ENCODE results near the gene CACTIN. TPM values are rescaled to one million over a fixed set of nuclear protein-coding genes. Genes with fewer than 3 reads are reported as not detected.
"Not testable (repeated sequence)": the region's sequence is repeated elsewhere in the genome, so short reads cannot be mapped to it uniquely, and the experiment has no call there.

Gene CACTIN
- total RNA-seq, 1 donor from 2014 or later, result 32.8 TPM

DNA sequence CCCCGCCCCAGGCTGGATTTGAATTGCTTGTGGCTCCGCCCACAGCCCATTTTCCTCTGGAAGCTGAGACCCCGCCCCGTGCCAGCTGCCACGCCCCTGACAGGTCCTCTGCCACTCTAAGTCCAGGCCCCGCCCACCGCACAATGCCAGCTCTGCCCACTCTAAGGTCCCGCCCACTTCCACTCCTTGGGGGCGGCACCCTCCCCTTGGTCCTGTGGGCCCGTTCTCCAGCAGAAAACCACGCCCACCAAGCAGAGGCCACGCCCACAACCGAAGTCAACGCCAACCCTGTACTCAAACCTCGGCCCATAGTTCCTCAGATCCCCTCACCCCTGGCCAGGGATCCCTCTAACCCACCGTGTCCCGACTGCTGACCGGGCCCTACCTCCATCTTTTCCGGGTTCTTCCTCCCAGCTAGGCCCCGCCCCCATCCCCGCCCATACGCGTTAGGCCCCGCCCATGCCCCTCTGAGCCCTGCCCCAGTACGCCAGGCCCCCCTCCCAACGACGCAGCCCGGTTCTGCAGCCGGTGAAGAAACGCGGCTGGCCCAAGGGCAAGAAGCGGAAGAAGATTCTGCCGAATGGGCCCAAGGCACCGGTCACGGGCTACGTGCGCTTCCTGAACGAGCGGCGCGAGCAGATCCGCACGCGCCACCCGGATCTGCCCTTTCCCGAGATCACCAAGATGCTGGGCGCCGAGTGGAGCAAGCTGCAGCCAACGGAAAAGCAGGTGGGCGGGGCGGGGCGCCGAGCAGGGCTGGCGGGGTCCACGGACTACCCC lies 52.5 kb downstream of the CACTIN start:
- no peaks in the 10 kb centered on the region for H3K9me3 Mint-ChIP-seq
- peak overlapping the region; percentile 76 for H3K4me3 Mint-ChIP-seq (ENCODE audit: low read depth)
- DNase-seq (ENCODE audit: low spot score), result peak; percentile 88
- peaks cover 8% of the 10 kb centered on the region for H3K4me1 Mint-ChIP-seq (ENCODE audit: low read depth)
- peaks cover 15% of the 10 kb centered on the region for H3K36me3 Mint-ChIP-seq (ENCODE audit: low read depth)
- H3K27me3 Mint-ChIP-seq (ENCODE audit: low read depth), result no peaks in the 10 kb centered on the region
- intact Hi-C loops (cut with micrococcal nuclease), result loop anchor here (2.0 kb wide), 1 partner anchor 73 kb away; the partner anchor contains the start of gene DOHH
- H3K27ac Mint-ChIP-seq, result peak overlapping the region; percentile 63

DNA sequence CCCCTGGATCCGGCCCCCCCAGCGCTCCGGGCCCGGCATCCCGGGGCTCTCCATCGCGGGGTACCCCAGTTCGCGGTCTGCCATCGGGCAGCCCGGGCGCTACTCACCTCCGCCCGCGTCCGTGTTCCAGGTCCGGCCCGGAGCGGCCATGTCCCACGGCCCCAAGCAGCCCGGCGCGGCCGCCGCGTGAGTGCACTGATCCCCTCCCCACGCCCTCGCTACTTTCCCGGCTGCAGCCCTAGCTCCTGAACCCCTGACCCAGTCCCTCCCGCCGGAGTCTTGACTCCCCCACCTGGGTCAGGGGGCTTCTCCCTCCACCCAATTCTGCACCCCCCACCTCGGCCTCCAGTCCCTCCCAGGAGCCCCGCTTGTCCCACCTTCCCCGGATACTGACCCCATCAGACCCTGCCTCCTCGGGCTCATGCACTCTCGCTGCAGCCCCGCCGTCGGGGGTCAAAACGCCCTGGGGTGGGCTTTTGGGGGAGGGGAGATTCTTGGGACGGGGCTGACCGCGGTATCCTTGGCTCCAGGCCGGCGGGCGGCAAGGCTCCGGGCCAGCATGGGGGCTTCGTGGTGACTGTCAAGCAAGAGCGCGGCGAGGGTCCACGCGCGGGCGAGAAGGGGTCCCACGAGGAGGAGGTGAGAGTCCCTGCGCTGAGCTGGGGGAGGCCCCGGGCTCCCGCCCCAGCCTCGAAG lies 53.3 kb downstream of the CACTIN start:
- H3K36me3 Mint-ChIP-seq (ENCODE audit: low read depth), result peaks cover 15% of the 10 kb centered on the region
- H3K4me3 Mint-ChIP-seq (ENCODE audit: low read depth), result peak overlapping the region; percentile 76
- no peaks in the 10 kb centered on the region for H3K27me3 Mint-ChIP-seq (ENCODE audit: low read depth)
- intact Hi-C loops (cut with micrococcal nuclease), result loop anchor here (2.0 kb wide), 1 partner anchor 73 kb away; the partner anchor contains the start of gene DOHH
- peak overlapping the region; percentile 63 for H3K27ac Mint-ChIP-seq
- no peaks in the 10 kb centered on the region for H3K9me3 Mint-ChIP-seq
- DNase-seq (ENCODE audit: low spot score), result no peak
- H3K4me1 Mint-ChIP-seq (ENCODE audit: low read depth), result peaks cover 8% of the 10 kb centered on the region

DNA sequence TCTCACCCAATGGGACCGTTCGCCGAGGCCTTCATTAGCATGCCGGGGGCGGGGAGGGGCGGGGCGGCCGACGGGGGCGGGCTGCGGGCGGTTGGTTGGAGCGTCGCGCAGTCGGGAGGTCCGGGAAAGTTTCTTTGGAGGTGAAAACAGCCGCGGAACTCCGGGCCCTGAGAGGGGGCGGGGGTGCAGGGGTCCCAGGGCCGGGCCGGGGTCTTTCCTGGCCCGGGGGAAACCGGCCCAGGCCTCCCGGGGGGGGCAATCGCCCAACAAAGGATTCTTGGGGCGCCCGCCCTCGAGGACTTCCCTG lies 53.8 kb downstream of the CACTIN start, which contains the start of gene HMG20B:
HMG20B (plus strand) TSS at position 90 of the 307 bp plus-strand sequence. CDS start 366 bp downstream, outside the sequence.
- Mint-ChIP-seq H3K4me3 (ENCODE audit: low read depth) (peak within 1 kb of the TSS; percentile 76), H3K27me3 (ENCODE audit: low read depth) (no peaks in the 10 kb centered on the region), H3K9me3 (no peaks in the 10 kb centered on the region), H3K36me3 (ENCODE audit: low read depth) (peaks cover 15% of the 10 kb centered on the region), H3K27ac (peak within 1 kb of the TSS; percentile 63), H3K4me1 (ENCODE audit: low read depth) (peaks cover 8% of the 10 kb centered on the region)
- intact Hi-C loops (cut with micrococcal nuclease), result loop anchor here (1.0 to 2.0 kb wide), 2 partner anchors 16 to 72 kb away; partner anchors contain the start of genes DOHH and MFSD12
- DNase-seq (ENCODE audit: low spot score), result no peak

DNA sequence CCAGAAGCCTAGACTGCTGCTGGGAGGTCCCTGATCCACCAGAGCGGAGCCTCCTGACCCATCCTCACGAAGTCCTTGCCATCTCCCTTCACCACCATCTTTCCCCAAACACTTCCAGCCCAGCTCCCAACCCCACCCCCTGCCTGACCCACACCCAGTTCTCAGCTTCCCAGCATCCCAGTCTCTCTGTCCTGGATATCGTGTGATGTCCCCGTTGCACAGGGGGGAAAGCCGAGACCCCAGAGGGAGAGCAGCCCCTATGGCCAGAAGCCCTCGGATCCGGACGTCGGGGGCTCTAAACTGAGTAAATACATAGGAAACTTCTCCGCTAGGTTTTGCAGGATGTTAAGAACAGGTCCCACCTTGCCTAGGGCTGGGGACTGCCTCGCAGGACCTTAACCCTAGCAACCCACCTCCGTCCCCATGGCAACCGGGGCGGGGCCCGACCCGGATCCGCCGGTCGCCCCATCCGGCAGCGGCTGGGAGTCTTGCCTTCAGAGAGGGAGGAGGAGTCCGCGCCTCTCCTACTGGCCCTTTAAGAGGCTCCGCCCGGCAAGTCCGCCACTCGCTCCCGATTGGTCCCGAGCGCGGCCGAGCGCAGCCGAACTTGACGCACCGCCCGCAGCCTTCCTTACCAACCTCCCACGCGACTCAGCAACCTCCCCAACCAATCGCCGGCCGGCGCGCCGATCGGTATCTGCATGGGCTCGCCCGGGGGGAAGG lies 54.3 kb downstream of the CACTIN start:
- Mint-ChIP-seq H3K27ac (peak overlapping the region; percentile 52), H3K4me1 (ENCODE audit: low read depth) (peaks cover 8% of the 10 kb centered on the region), H3K4me3 (ENCODE audit: low read depth) (peak overlapping the region; percentile 71), H3K27me3 (ENCODE audit: low read depth) (no peaks in the 10 kb centered on the region), H3K9me3 (no peaks in the 10 kb centered on the region), H3K36me3 (ENCODE audit: low read depth) (peaks cover 15% of the 10 kb centered on the region)
- DNase-seq (ENCODE audit: low spot score), result peak; percentile 99
- intact Hi-C loops (cut with micrococcal nuclease), result loop anchor here (1.0 to 2.0 kb wide), 2 partner anchors 15 to 71 kb away; partner anchors contain the start of genes DOHH and MFSD12

DNA sequence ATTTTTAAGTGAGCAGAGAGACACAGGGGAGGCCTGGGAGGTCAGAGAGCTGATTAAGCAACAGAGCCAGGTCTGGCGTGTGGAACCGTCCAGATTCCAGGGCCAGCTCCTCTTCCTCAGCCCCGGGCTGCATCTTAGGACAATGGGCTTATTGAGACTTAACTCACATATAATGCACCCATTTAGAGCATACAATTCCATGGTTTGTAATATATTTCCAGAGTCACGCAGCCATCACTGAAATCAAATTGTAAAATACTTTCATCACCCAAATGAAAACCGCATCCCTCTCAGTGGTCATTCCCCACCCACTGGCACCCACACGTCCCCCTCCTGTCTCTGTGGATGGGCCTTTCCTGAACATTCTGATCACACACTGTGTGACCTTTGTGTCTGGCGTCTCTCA lies 56.0 kb downstream of the CACTIN start:
- H3K9me3 Mint-ChIP-seq, result no peaks in the 10 kb centered on the region
- peaks cover 8% of the 10 kb centered on the region for H3K4me1 Mint-ChIP-seq (ENCODE audit: low read depth)
- DNase-seq (ENCODE audit: low spot score), result no peak
- no peak overlapping the region for H3K27ac Mint-ChIP-seq
- peaks cover 12% of the 10 kb centered on the region for H3K36me3 Mint-ChIP-seq (ENCODE audit: low read depth)
- H3K4me3 Mint-ChIP-seq (ENCODE audit: low read depth), result no peak overlapping the region
- no peaks in the 10 kb centered on the region for H3K27me3 Mint-ChIP-seq (ENCODE audit: low read depth)
- intact Hi-C loops (cut with micrococcal nuclease), result no loop called here

DNA sequence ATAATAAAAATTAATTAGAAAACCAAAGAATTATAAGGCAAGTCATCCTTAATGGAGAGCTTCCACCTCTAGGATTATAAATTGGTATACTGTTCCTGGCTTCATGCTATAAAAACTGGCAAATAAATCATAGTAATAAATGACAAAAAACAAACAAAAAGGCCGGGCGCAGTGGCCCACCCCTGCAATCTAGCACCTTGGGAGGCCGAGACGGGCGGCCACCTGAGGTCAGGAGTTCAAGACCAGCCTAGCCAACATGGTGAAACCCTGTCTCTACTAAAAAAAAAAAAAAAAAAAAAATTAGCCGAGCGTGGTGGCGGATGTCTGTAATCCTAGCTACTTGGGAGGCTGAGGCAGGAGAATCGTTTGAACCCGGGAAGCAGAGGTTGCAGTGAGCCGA lies 56.5 kb downstream of the CACTIN start:
- H3K9me3 Mint-ChIP-seq; H3K4me1 Mint-ChIP-seq (ENCODE audit: low read depth); DNase-seq (ENCODE audit: low spot score); H3K27me3 Mint-ChIP-seq (ENCODE audit: low read depth); H3K36me3 Mint-ChIP-seq (ENCODE audit: low read depth); intact Hi-C loops (cut with micrococcal nuclease); H3K4me3 Mint-ChIP-seq (ENCODE audit: low read depth); H3K27ac Mint-ChIP-seq: not testable (repeated sequence)

DNA sequence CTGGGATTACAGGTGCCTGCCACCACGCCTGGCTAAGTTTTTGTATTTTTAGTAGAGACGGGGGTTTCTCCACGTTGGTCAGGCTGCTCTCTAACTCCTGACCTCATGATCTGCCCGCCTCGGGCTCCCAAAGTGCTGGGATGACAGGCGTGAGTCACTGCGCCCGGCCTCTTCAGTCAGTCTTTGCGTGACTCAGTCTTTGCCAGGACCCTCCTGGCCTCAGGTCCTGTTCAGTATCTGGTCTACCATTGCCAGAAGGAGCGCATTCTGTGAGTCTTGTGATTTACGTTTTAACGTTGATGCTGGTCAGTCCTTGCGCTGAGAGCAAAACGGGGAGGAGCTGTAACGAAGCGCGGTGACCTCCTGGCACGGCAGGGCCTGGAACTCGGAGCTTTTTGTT lies 61.5 kb downstream of the CACTIN start:
- Mint-ChIP-seq H3K36me3 (ENCODE audit: low read depth) (no peaks in the 10 kb centered on the region), H3K9me3 (no peaks in the 10 kb centered on the region), H3K4me1 (ENCODE audit: low read depth) (no peaks in the 10 kb centered on the region), H3K4me3 (ENCODE audit: low read depth) (no peak overlapping the region), H3K27me3 (ENCODE audit: low read depth) (no peaks in the 10 kb centered on the region), H3K27ac (no peak overlapping the region)
- intact Hi-C loops (cut with micrococcal nuclease), result no loop called here
- DNase-seq (ENCODE audit: low spot score), result no peak

DNA sequence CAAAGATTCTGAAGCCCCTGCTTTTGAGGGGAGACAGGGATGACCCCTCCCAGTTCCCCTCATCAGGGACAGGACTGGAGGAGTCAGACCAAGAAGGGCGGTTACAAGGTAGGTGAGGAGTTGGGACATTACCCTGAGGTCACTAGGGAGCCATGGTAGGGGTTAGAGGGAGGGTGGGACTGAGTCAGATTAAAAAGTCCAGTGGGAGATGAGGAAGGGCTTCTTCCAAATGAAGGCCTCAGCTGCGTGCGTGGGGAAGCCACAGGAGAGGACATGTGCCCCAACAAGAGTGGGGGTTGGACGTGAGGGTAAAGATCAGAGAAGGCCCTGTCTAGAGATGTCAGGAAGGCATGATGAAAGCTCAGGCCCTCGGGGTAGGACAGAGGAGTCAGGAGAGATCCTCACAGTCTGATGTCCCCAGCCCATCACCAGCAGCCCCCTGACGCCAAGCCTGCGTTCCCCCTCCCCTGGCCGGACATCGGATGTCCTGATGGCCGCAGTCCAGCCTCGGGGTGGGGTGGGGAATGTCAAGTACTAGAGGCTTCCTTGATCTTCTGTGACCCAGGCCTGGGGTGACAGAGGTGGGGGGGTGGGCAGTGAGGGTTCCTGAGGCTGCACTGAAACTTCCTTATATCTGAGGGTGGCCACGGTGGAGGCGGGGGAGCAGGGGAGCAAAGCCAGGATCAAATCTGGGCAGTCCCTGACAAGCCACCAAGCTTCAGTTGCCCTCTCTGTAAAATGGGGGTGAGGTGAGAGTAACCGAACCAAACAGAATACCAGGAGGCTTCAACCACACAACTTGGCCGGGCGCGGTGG lies 62.7 kb downstream of the CACTIN start:
- Mint-ChIP-seq H3K4me3 (ENCODE audit: low read depth) (no peak overlapping the region), H3K27ac (no peak overlapping the region), H3K9me3 (no peaks in the 10 kb centered on the region), H3K36me3 (ENCODE audit: low read depth) (no peaks in the 10 kb centered on the region), H3K27me3 (ENCODE audit: low read depth) (no peaks in the 10 kb centered on the region), H3K4me1 (ENCODE audit: low read depth) (peaks cover under 1% of the 10 kb centered on the region)
- intact Hi-C loops (cut with micrococcal nuclease), result no loop called here
- no peak for DNase-seq (ENCODE audit: low spot score)

Other genes starting within 250 kb of the CACTIN start
- gene SMIM24, start 146.3 kb downstream of the CACTIN start, total RNA-seq, result 0.51 and 0.84 TPM in 2 replicates
- gene SMIM44, start 143.3 kb downstream of the CACTIN start, total RNA-seq, result not detected in 2 replicates
- gene DOHH, start 126.1 kb downstream of the CACTIN start, total RNA-seq, result 19.7 and 20.6 TPM in 2 replicates
- gene FZR1, start 120.5 kb downstream of the CACTIN start, total RNA-seq, result 44.3 and 49.2 TPM in 2 replicates
- 2.0 and 2.5 TPM in 2 replicates for gene TEKTIP1, start 87.6 kb downstream of the CACTIN start, total RNA-seq
- gene MFSD12, start 69.2 kb downstream of the CACTIN start, total RNA-seq, result 93.7 and 94.1 TPM in 2 replicates
- 55.3 and 66.3 TPM in 2 replicates for gene HMG20B, start 53.8 kb downstream of the CACTIN start, total RNA-seq
- 0.16 and 0.32 TPM in 2 replicates for gene GIPC3, start 41.3 kb downstream of the CACTIN start, total RNA-seq
- gene TBXA2R, start 19.9 kb downstream of the CACTIN start, total RNA-seq, result 0.09 and 0.14 TPM in 2 replicates
- 22.5 and 23.6 TPM in 2 replicates for gene PIP5K1C, start 73.7 kb upstream of the CACTIN start, total RNA-seq
- gene TJP3, start 81.6 kb upstream of the CACTIN start, total RNA-seq, result 0.41 and 0.48 TPM in 2 replicates
- 45.4 and 50.0 TPM in 2 replicates for gene APBA3, start 134.9 kb upstream of the CACTIN start, total RNA-seq
- gene MRPL54, start 135.9 kb upstream of the CACTIN start, total RNA-seq, result 98.0 and 99.6 TPM in 2 replicates
- not detected in 2 replicates for gene RAX2, start 145.4 kb upstream of the CACTIN start, total RNA-seq
- gene MATK, start 159.6 kb upstream of the CACTIN start, total RNA-seq, result 25.4 and 27.5 TPM in 2 replicates
- 0.27 and 0.32 TPM in 2 replicates for gene ZFR2, start 242.2 kb upstream of the CACTIN start, total RNA-seq